ENCODE results near the gene RARA.
A peak's percentile ranks its signal among the peaks of the same experiment; 100 is the strongest.

RARA gene

DNA sequence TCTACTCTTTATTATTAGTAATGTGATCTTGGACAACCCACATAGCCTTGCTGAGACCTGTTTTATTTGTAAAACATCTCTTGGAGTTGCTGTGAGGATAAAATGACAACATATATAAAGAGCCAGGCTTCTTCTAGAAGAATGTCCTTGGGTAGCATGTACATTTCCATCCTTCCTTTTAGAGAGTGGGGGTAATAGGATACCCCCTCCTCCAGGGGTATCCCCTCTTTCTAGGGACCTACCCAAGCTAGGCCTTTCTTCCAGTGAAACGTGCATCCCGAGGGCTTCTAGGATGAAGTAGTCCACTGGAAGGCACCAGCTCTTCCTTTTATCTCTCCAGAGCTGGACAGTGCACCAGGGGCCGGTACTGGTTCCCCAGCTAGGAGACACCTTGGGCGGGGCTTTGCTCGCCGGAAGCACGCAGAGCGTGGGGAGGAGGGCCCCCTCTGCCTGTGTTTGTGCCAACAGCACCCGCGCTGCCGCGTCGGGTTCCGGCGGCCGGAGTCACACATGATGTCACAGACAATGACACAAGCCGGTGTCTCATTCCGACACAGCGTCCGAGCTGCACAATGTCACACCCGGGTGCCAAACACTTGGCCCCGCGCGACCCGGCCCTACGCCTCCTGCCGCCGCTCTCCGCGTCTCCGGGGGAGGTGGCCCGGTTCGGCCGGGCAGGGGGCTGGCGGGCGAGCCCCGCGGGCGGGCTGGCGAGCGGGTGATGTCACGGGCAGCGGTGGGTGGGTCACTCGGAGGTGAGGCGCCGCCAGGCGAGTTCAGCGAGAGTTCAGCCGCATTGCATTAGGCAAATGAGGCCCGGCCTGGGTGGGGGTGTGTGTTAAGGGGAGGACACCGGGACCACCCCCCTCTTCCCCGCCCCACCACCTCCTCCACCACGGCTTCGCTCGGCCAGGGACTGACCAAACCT, 32.2 kb downstream of the RARA start:
- Histone ChIP-seq H3K27me3 (no peaks in the 10 kb centered on the region), H3K4me1 (peaks cover 0 to 76% (median 59%) of the 10 kb centered on the region in 4 donors), H3K4me3 (peak overlapping the region; percentile 70 to 97), H3K36me3 (no peaks in the 10 kb centered on the region), H3K9me3 (no peaks in the 10 kb centered on the region), H3K27ac (peak overlapping the region; percentile 96)
- intact Hi-C loops (cut with DNase I; ENCODE audit: low total_unique reads), result no loop called here
- TF ChIP-seq, protein P1, sequence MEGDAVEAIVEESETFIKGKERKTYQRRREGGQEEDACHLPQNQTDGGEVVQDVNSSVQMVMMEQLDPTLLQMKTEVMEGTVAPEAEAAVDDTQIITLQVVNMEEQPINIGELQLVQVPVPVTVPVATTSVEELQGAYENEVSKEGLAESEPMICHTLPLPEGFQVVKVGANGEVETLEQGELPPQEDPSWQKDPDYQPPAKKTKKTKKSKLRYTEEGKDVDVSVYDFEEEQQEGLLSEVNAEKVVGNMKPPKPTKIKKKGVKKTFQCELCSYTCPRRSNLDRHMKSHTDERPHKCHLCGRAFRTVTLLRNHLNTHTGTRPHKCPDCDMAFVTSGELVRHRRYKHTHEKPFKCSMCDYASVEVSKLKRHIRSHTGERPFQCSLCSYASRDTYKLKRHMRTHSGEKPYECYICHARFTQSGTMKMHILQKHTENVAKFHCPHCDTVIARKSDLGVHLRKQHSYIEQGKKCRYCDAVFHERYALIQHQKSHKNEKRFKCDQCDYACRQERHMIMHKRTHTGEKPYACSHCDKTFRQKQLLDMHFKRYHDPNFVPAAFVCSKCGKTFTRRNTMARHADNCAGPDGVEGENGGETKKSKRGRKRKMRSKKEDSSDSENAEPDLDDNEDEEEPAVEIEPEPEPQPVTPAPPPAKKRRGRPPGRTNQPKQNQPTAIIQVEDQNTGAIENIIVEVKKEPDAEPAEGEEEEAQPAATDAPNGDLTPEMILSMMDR (IDR thresholded peaks at IDR 0.05), result peak; percentile 8 to 13
- peak; percentile 94 to 98 for DNase-seq

DNA sequence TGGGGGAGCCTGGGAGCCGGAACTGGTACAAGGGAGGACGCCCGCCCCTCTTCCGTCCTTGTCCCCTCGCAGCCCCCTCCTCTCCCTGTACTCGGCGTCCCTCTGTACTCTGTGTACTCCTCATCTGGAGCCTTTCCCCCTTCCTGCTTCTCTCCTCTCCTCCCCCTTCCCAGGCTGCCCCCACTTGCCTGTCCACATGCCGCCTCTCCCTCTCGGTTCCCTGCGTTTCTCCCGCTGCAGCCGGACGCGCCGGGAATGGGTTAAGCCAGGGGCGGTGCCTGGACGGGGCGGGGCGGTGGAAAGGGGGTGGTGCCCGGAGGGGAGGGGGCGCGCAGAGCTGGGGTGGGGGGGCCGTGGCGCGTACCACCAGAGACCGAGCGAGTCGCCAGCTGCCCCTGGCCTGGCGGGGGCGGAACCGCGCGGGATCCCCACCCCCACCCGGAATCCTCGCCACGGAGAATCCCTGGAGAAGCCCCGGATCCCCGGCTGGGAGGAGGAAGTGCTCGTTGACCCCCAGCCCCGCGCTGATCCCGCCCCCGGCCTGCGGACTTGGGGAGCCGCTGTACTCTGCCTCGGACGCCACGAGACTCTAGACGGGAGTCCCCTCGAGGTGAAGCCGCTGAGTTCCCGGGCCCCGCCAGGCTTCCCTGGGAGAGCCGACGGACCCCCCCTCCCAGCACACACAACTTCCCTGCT, 33.0 kb downstream of the RARA start:
- Histone ChIP-seq H3K9me3 (no peaks in the 10 kb centered on the region), H3K27ac (peak overlapping the region; percentile 96), H3K36me3 (no peaks in the 10 kb centered on the region), H3K27me3 (no peaks in the 10 kb centered on the region), H3K4me1 (peaks cover 0 to 81% (median 63%) of the 10 kb centered on the region in 4 donors), H3K4me3 (peak overlapping the region; percentile 70 to 97)
- intact Hi-C loops (cut with DNase I; ENCODE audit: low total_unique reads), result no loop called here
- DNase-seq, result peak; percentile 79 to 89
- TF ChIP-seq, protein P1 (IDR thresholded peaks at IDR 0.05), result no peak

DNA sequence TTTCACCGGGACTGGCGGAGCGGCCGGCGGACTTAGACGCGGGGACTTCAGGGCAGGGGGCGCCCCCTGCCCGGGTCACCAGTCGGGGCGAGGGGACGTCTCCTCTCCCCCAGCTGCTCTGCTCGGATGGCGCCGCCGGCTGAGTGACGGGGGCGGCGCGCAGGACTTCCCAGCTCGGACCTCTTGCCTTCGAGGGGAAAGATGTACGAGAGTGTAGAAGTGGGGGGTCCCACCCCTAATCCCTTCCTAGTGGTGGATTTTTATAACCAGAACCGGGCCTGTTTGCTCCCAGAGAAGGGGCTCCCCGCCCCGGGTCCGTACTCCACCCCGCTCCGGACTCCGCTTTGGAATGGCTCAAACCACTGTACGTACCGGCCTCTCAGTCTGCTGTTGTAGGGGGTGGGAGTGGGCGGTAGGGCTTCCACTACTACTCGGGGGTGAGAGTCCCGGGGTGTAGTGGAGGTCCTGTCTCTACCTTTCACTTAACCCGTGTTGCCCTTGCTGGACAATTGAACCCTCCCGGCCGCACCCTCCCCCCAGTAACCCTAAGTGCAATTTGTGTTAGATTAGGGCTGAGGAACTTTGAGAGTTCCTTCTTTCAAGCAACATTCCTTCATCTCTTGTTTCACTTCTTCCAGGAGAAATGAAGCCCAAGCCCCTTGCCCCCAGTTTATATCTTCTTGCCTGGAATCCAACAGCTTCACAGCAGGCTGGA, 33.7 kb downstream of the RARA start:
- intact Hi-C loops (cut with DNase I; ENCODE audit: low total_unique reads), result no loop called here
- Histone ChIP-seq H3K4me1 (peaks cover 0 to 81% (median 65%) of the 10 kb centered on the region in 4 donors), H3K36me3 (no peaks in the 10 kb centered on the region), H3K27me3 (no peaks in the 10 kb centered on the region), H3K27ac (peak overlapping the region; percentile 96), H3K4me3 (peak overlapping the region; percentile 70 to 97), H3K9me3 (no peaks in the 10 kb centered on the region)
- DNase-seq, result no peak
- TF ChIP-seq, protein P1 (IDR thresholded peaks at IDR 0.05), result no peak

DNA sequence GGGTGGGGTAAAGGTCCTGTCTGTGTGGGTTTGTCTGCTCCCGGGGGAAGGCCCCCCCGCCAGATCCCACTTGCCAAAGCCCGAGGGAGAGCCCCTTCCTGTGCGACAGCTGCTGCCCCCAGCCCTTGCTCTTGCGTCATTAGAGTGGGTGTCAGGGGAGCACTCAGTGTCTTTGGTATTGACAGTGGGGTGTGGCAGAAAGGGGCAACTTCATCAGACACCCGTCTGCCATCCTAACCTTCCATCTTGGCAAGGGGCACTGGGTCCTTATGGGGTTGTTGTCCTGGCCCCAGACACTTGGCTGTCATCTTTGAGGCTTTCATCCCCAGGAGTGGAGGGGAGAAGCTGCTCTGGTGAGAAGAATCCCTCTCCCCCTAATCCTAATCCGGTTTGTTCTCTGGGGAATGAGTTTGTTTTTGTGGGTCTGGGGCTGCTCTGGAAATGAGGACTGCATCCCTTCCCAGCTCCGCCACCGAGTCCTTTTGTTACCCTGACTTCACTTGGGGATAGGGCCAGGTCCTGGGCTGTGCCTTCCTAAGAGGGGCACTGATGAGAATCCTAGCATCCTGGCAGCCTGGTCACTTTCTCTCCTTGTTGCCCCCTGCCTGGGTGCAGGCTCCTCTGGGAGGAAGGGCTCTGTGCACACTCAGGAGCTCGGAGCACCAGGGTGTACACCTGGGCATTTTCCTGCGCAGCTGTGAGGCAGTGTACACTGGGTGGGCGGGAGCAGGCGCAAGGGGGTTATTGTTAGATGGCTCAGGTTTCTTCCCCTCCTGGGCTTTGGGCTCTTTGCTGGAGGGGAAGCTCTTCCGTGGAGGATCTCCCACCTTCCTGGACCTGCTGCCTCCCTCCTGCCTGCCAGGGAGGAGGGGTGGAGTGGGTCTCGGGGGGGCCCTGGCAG, 34.5 kb downstream of the RARA start:
- Histone ChIP-seq H3K9me3 (no peaks in the 10 kb centered on the region), H3K36me3 (peaks cover 0 to 2% (median 0%) of the 10 kb centered on the region in 3 donors), H3K4me3 (peak overlapping the region; percentile 70 to 97), H3K27ac (peak overlapping the region; percentile 96), H3K4me1 (peaks cover 0 to 82% (median 67%) of the 10 kb centered on the region in 4 donors), H3K27me3 (no peaks in the 10 kb centered on the region)
- intact Hi-C loops (cut with DNase I; ENCODE audit: low total_unique reads), result no loop called here
- no peak for DNase-seq
- TF ChIP-seq, protein P1 (IDR thresholded peaks at IDR 0.05), result no peak

Measured in tibial artery (tissue), 4 donors.